Measurements from ENCODE around the gene LY6G5B.

- TF ChIP-seq CTCF (IDR thresholded peaks at IDR 0.05) (peak in 2 of 4 donors; percentile 10 to 21), POLR2A (IDR thresholded peaks at IDR 0.05) (peak; percentile 98)
Measured at GRCh38 chr6:31702819-31703716, 33.3 kb downstream of the LY6G5B start, which contains the start of gene ABHD16A.

Measured in right lobe of liver (tissue), 4 donors.